Measurements from ENCODE around the gene PCSK4.

The PCSK4 gene

DNA sequence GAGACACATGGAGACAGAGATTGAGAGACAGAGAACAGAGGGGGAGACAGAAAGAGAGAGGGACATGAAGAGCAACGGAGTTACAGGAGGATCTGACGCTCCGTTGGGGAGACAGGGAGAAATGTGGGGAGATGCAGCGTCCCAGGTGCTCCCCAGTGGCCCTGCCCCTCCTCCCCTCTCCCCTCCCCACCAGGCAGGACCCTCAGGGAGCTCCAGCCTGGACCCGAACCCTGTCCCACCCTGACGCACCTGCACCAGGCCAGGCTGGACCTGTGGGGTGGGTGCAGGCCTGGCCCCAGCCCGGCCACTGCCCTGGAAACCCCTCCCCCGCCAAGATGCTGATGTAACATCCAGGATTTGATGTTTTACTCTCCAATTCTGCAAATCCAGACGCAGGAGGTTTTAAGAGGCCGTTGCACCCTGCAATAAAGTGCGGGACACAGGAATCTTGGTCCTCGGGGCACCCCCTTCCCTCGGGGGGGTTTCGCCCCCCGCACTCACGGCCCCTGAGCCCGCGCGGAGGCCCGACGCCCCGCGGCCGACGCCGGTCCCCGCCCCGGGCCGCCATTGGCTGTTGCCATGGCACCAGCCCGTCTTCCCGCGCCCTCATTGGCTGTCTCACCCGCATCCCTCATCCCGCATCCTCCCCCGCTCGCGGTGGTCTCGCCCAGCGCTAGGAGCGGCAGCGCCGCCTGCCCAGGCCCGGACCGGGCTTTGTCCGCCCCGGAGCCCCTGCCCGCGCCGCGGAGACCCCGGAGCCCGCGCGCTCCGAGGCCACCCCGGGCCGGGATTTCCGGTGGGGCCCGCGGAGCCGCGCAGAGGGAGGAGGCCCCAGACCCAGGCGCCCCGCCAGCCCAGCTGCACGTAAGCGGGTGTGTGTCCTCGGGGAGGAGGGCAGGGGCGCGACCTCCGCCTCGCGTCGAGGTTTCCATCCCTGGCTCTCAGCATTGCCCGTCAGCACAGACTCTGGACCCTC lies 40.4 kb downstream of the PCSK4 start, which contains the start of gene APC2 (continued):
- TF ChIP-seq ZNF660 (tag by site-specific recombination; IDR thresholded peaks at IDR 0.05), result no peak
- no peak for TF ChIP-seq ZNF248 (tag by site-specific recombination; IDR thresholded peaks at IDR 0.05)
- TF ChIP-seq, protein P1, sequence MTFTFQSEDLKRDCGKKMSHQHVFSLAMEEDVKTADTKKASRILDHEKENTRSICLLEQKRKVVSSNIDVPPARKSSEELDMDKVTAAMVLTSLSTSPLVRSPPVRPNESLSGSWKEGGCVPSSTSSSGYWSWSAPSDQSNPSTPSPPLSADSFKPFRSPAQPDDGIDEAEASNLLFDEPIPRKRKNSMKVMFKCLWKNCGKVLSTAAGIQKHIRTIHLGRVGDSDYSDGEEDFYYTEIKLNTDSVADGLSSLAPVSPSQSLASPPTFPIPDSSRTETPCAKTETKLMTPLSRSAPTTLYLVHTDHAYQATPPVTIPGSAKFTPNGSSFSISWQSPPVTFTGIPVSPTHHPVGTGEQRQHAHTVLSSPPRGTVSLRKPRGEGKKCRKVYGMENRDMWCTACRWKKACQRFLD (tag by site-specific recombination; IDR thresholded peaks at IDR 0.05), result no peak
- TF ChIP-seq ZNF610 (tag by site-specific recombination; IDR thresholded peaks at IDR 0.05; ENCODE audit: borderline replicate concordance), result no peak
- TF ChIP-seq, protein P2, sequence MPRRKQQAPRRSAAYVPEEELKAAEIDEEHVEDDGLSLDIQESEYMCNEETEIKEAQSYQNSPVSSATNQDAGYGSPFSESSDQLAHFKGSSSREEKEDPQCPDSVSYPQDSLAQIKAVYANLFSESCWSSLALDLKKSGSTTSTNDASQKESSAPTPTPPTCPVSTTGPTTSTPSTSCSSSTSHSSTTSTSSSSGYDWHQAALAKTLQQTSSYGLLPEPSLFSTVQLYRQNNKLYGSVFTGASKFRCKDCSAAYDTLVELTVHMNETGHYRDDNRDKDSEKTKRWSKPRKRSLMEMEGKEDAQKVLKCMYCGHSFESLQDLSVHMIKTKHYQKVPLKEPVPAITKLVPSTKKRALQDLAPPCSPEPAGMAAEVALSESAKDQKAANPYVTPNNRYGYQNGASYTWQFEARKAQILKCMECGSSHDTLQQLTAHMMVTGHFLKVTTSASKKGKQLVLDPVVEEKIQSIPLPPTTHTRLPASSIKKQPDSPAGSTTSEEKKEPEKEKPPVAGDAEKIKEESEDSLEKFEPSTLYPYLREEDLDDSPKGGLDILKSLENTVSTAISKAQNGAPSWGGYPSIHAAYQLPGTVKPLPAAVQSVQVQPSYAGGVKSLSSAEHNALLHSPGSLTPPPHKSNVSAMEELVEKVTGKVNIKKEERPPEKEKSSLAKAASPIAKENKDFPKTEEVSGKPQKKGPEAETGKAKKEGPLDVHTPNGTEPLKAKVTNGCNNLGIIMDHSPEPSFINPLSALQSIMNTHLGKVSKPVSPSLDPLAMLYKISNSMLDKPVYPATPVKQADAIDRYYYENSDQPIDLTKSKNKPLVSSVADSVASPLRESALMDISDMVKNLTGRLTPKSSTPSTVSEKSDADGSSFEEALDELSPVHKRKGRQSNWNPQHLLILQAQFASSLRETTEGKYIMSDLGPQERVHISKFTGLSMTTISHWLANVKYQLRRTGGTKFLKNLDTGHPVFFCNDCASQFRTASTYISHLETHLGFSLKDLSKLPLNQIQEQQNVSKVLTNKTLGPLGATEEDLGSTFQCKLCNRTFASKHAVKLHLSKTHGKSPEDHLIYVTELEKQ (tag by site-specific recombination; IDR thresholded peaks at IDR 0.05; ENCODE audit: borderline replicate concordance), result no peak
- no peak for TF ChIP-seq ZXDB (tag by site-specific recombination; IDR thresholded peaks at IDR 0.05)
- TF ChIP-seq ZNF394 (tag by site-specific recombination; IDR thresholded peaks at IDR 0.05; ENCODE audit: borderline replicate concordance), result peak; percentile 36; the same call in 1 of the 2 replicates
- TF ChIP-seq PRDM10 (tag by site-specific recombination; IDR thresholded peaks at IDR 0.05), result peak; percentile 88
- TF ChIP-seq ZNF692 (tag by site-specific recombination; IDR thresholded peaks at IDR 0.05), result no peak; the same call in 1 of the 2 replicates
- TF ChIP-seq ZNF501 (tag by site-specific recombination; IDR thresholded peaks at IDR 0.05), result no peak
- TF ChIP-seq ZFP41 (tag by site-specific recombination; IDR thresholded peaks at IDR 0.05; ENCODE audit: borderline replicate concordance), result no peak
- TF ChIP-seq, protein P3, sequence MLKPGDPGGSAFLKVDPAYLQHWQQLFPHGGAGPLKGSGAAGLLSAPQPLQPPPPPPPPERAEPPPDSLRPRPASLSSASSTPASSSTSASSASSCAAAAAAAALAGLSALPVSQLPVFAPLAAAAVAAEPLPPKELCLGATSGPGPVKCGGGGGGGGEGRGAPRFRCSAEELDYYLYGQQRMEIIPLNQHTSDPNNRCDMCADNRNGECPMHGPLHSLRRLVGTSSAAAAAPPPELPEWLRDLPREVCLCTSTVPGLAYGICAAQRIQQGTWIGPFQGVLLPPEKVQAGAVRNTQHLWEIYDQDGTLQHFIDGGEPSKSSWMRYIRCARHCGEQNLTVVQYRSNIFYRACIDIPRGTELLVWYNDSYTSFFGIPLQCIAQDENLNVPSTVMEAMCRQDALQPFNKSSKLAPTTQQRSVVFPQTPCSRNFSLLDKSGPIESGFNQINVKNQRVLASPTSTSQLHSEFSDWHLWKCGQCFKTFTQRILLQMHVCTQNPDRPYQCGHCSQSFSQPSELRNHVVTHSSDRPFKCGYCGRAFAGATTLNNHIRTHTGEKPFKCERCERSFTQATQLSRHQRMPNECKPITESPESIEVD (tag by site-specific recombination; IDR thresholded peaks at IDR 0.05), result no peak
- no peak for TF ChIP-seq ZNF529 (tag by site-specific recombination; IDR thresholded peaks at IDR 0.05; ENCODE audit: insufficient replicate concordance)
- no peak for TF ChIP-seq ZBTB17 (tag by site-specific recombination; IDR thresholded peaks at IDR 0.05)
- TF ChIP-seq ZNF707 (tag by site-specific recombination; IDR thresholded peaks at IDR 0.05), result no peak
- no peak for TF ChIP-seq ZNF10 (tag by site-specific recombination; IDR thresholded peaks at IDR 0.05)

All from HEK293 (cell line).